HG02852 (cell line): ENCODE data around the gene U2AF1L4.
A peak's percentile ranks its signal among the peaks of the same experiment; 100 is the strongest.

Experiments used
- ATAC-seq: cut with Tn5 transposase; IDR thresholded peaks from one replicate; pipeline ENCODE4 v1.9.1; 2021; ENCODE audit warnings: mild to moderate bottlenecking, moderate library complexity; ENCODE audit not compliant: unreplicated experiment

The U2AF1L4 gene

GRCh38 chr19:35757749-35758608 lies 12.8 kb upstream of the U2AF1L4 start, which contains the start of gene PROSER3:
Gene PROSER3, plus strand, starts transcription at chr19:35758176. Its CDS starts 40 bp downstream, at chr19:35758216.
- peak; percentile 91 for ATAC-seq

DNA sequence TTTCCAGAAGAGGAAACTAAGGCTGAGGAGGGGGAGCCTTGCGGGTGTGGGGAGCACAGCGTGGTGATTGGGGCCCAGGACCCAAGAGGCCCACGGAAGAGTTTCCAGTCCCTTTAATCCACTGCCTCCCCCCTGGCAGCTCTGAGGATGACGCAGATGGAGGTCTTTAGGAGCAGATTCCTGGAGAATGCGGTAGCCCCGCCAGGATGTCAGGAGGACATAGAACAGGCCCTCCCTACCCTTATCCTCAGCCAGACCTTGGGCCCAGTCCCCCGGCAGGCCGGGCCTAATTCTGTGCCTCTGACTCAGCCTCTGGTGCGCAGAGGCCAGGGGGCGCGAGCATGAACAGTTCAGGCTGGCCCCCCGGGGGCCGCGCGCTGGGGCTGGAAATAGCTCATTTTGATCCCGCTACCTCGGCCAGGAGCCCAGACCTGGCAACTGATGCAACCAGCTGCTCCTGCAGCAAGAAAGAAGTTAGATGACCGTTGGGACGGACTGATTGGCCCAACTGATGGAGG lies 12.1 kb upstream of the U2AF1L4 start:
- no peak for ATAC-seq

DNA sequence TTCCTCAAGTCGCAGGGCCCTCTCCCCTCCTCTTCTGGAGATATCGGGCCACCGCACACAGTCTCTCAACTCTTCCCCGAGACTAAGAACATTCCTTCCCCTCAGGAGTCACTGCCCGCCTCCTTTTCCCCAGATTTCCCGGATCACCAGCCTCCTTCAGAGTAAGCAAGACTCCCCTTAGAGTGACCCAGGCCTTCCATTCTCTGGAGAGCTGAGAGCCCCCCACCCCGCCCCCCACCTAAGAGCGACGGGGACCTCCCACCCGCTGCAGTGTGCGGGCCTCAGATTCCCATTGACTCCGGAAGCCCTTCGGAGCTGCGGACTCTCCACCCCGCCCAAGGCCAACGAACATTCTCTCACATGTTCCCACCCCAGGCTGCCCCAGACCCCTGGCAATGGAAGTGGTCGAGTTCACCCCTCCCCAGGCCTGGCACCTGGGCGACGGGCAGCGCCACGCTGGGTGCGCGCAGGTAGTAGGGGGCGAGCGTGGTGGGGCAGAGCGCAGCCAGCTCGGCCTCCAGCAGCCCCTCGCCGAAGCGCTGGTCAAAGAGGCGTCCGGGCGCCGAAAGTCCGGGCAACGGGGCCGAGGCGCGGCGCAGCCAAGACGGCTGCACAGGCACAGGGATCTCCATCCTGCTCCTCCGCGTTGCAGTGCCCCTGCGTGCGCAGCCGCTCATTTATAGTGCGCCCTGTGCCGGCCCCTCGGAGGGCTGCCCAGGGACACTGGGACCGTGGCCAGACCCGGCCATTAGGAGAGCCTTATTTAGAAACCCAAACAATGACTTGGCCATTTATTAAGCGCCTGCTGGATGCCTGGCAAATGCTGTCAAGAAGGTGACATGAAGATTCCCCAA lies 11.4 kb upstream of the U2AF1L4 start, which contains the start of gene HSPB6:
Gene HSPB6, minus strand, starts transcription at position 653 of the 854 bp plus-strand sequence. Its CDS starts 21 bp downstream, at position 632.
- ATAC-seq = no peak

DNA sequence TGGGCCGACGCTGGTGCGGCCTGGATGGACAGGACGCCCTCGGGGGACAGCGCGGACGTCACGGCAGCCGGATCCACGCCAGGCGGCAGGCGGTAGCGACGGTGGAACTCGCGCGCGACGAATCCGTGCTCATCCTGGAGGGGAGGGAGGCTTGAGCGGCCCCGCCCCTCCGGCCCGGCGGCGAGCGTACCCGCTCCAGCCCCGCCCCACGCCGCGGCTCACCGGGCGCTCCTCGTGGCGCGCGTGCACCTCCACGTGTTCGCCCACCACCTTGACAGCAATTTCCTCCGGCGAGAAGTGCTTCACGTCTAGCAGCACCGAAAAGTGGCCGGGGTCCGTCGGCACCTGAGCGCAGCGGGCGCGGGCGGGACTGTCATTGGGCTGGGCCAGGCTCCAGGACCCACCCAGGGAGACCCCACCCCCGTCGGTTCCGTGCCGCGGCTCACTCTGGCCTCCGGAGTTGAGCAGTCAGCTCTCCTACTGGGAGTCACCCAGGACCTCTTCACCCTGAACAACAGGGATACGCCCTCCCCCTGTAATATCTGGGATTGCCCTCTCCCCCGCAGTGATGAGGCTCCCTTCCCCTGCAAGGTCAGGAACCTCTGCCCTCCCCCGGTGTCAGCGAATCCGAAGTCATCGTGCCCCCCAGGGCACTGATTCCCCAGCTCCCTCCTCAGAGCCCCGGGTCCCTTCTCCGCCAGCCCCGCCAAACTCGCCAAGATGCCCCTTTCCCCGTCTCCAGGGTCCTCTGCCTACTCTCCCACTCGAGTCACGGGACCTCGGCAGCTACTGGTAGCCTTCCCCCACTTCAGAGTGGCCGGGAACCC lies 10.5 kb upstream of the U2AF1L4 start:
- no peak for ATAC-seq

- ATAC-seq = no peak
Measured at GRCh38 chr19:35755131-35755549, 9.9 kb upstream of the U2AF1L4 start.

GRCh38 chr19:35754370-35755130 lies 9.3 kb upstream of the U2AF1L4 start:
- ATAC-seq = no peak

- ATAC-seq = no peak
Measured at GRCh38 chr19:35753634-35754369, 8.6 kb upstream of the U2AF1L4 start.

GRCh38 chr19:35752746-35753350 lies 7.6 kb upstream of the U2AF1L4 start:
- no peak for ATAC-seq

DNA sequence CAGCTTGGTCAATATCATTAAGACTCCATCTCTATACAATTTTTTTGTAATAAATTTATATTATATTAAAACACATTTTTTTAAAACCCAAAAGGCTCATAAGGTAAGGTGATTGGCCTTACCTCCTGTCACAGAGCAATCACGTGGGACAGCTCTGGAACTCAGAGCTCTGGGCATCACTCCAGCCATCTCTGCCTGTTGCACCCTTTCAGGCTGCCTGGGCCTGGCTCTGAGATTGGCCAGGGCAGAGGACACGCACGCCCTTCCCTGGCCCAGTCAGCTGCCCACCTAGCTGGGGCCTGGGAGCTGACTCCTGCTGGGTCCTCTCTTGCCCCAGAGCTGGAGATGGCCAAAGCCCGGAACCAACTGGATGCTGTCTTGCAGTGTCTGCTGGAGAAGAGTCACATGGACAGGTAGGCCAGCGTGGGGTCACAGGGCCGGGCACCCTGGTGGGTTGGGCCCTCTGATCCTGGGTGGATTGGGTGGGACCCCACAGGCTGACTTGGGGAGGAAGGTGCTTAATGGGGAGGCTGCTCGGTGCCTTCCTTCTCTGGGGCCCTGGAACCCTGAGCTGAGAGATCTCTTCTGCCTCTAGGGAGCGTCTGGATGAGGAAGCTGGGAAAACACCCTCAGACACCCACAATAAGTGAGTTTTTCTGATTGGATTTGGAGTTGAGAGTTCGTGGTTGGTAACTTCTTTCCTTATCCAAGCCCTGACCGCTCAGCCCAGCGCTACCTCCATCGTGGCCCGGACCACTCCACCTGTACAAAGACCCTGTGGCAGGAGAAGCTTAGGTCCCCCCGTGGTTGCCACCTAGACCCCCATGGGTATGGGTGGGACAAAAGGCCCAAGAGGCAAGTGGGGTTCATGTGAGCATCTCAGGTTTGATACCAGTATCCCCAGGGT lies 6.9 kb upstream of the U2AF1L4 start:
- ATAC-seq = no peak

DNA sequence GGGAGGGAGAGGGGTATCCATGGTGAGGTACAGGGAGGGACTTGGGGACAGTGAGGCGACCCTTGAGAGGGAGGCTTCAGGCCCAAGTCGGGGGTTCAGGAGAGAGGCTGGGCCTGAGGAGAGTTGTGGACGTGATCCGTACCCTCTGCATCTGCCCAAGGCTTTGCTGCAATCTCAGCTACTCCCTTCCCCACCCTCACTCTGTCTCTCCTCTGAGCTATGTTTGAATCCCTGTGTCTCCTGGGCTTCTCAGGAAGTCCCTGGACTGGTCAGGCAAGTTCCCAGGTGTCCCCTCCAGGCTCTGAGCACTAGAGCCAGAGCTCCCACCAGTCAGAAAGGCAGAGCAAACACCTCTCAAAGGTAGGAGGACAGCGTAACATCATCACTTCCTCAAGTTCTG lies 4.9 kb upstream of the U2AF1L4 start:
- ATAC-seq = no peak

DNA sequence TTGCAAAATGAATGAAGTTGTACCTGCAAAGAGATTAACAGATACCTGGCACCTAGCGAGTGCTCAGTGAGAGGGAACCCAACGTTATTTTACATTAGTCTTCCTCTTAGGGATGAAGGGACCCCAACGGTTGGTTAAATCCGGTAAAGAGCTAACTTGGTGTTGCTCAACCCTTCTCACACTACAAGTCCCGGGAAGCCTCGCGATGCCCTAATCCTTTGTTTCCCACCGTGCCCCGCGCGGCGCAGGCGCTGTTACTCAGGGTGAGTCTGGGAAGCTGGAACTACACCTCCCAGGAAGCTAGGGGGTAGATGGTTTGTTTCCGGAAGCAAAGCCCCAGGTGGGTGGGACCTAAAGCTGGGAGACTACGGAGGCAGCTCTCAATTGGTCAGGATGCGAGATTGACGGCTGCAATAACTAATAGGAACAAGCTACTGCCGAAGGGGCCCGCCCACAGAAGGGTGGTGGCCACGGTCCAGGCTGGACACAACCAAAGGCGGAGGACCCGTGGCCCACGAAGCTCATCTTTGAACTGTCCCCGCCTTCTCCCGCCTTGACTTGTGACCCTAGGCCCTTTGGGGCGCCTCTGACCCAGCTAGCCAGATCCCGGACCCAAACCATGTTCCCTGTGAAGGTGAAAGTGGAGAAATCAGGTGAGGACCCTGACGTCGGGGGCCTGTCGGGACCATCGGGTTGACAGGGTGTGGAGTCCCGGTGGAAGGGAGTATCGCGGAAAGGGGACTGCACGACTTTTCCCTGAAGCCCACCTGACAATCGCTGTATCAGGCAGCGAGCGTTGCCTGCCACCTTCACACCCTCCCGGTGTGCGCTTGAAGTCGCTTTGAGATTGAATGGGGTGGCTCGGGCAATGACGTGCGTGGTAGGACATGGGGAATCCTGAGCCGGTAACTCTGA lies 3.1 kb upstream of the U2AF1L4 start, which contains the start of gene LIN37:
Gene LIN37, plus strand, starts transcription at position 471 of the 915 bp plus-strand sequence. Its CDS starts 149 bp downstream, at position 620.
- ATAC-seq = peak; percentile 72

GRCh38 chr19:35746531-35746930 lies 1.3 kb upstream of the U2AF1L4 start:
- ATAC-seq = no peak

DNA sequence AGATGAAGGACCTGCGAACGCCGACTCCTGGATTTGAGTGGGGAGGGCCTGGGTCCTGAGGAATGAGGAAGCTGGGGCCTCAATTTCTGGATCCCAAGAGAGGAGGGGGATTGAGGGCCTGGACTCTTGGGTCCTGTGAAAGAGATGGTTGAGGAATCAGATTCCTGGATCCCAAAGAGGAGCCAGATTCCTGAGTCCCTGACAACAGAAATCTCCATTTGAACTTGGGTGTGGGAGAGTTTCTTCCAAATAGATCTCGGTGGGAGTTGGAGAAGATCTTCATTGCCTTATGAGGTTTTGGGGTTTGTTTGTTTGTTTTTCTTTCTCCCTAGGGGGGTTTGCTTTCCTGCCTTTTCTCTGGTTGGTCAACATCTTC lies 857 bp upstream of the U2AF1L4 start:
- ATAC-seq = no peak

GRCh38 chr19:35744430-35745327 lies 539 bp downstream of the U2AF1L4 start:
- ATAC-seq = peak; percentile 36

GRCh38 chr19:35743640-35744429 lies 1.4 kb downstream of the U2AF1L4 start:
- no peak for ATAC-seq
